Epithelial cell of proximal tubule (primary cell): ENCODE measurements around the gene ESRRA. TPM values are rescaled to one million over a fixed set of nuclear protein-coding genes. Genes with fewer than 3 reads are reported as not detected.

ENCODE experiments used
- DNase-seq: peaks from one replicate; pipeline ENCODE4 v3.0.0-alpha.2; 2011; ENCODE audit warnings: low read depth
- H3K4me3 ChIP-seq: 2 replicates; pipeline ENCODE4 v1.5.1; 2011; ENCODE audit warnings: low read depth, mild to moderate bottlenecking, low read length
- CTCF ChIP-seq: conservative IDR thresholded peaks from 2 replicates; pipeline ENCODE4 v1.5.1; 2012; ENCODE audit warnings: low read depth, mild to moderate bottlenecking, low read length
- total RNA-seq: library from RNA; depleted of rRNA; stranded (reverse); fragments of >200 nt; gene quantifications from 2 replicates; pipeline ENCODE4 v1.2.3, GENCODE V29; 2015

The ESRRA gene
- total RNA-seq, 1 donor from 2014 or later = 47.2 TPM

- H3K4me3 ChIP-seq = peak within 1 kb of the TSS; percentile 97
- no peak for TF ChIP-seq CTCF
- DNase-seq = peak; percentile 98
These were observed 12.1 kb downstream of the ESRRA start, which contains the start of gene TRMT112 for GRCh38 chr11:64317325-64317960. TSS of gene TRMT112 (minus strand) at chr11:64317559. CDS start at chr11:64317526, 33 bp downstream.

GRCh38 chr11:64317961-64318765 is 12.8 kb downstream of the ESRRA start, which contains the start of gene PRDX5:
TSS of gene PRDX5 (plus strand) at chr11:64318121. CDS start at chr11:64318216, 95 bp downstream.
- TF ChIP-seq CTCF = peak; percentile 25
- H3K4me3 ChIP-seq = peak within 1 kb of the TSS; percentile 97
- peak; percentile 86 for DNase-seq

- no peak for TF ChIP-seq CTCF
- no peak for DNase-seq
- H3K4me3 ChIP-seq = peak overlapping the region; percentile 97
These were observed 13.7 kb downstream of the ESRRA start for GRCh38 chr11:64318766-64319761.

- no peak for TF ChIP-seq CTCF
- no peak for DNase-seq
- no peak overlapping the region for H3K4me3 ChIP-seq
These were observed 15.2 kb downstream of the ESRRA start for GRCh38 chr11:64320556-64320955.

GRCh38 chr11:64321026-64321425 is 15.7 kb downstream of the ESRRA start:
- no peak overlapping the region for H3K4me3 ChIP-seq
- DNase-seq = no peak
- TF ChIP-seq CTCF = no peak

- DNase-seq = no peak
These were observed 16.2 kb downstream of the ESRRA start for GRCh38 chr11:64321533-64321932.

More at GRCh38 chr11:64321533-64321932, 16.2 kb downstream of the ESRRA start:
- TF ChIP-seq CTCF = no peak
- H3K4me3 ChIP-seq = no peak overlapping the region
